GM21529 (cell line): ENCODE measurements around the gene LEFTY2.
"Not testable (repeated sequence)": the region's sequence is repeated elsewhere in the genome, so short reads cannot be mapped to it uniquely, and the experiment has no call there.

Source experiments
- ATAC-seq: cut with Tn5 transposase; IDR thresholded peaks from one replicate; pipeline ENCODE4 v1.9.1; 2021; ENCODE audit not compliant: unreplicated experiment

The LEFTY2 gene

DNA sequence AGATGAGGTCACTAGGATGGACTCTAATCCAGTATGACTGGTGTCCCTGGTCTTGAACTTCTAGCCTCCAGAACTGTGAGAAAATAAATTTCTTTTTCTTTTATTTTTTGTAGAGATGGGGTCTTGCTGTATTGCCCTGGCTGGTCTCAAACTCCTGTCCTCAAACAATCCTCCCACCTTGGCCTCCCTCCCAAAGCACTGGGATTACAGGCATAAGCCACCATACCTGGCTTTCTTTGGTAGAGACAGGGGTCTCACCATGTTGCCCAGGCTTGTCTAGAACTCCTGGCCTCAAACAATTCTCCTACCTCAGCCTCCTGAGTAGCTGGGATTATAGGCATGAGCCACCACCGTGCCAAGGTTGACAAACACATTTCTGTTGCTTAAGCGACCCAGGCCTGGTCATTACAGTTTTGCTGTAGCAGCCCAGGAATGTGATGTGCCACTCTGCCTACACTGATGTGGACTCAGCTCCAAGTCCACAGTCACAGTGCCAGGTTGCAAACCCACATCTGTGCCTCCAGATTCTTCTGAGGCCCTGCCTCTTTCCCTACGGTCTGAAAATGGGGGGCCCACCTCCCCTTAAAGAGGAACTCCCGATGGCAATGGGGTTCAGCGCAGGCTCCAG is 32.9 kb downstream of the LEFTY2 start:
- no peak for ATAC-seq

- no peak for ATAC-seq
These were observed 33.7 kb downstream of the LEFTY2 start for GRCh38 chr1:225907341-225907740.

DNA sequence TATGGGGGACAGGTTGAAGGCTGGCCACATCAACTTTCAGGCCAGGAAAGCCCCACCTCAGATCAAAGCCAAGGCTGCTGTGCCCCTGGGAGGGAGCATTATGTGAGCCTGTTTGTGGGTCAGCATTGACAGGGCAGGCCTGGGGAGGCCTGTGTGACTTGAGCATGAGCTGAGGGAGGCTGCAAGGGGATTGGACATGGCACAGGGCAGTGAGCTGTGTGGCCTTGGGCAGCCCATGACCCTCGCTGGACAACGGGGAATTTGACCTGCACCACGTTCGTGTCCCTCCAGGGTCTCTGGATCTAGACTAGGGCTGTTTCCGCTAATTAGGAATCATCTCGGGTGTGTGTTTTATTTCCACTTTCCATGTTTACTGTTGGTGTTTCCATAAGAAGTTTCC is 34.6 kb downstream of the LEFTY2 start:
- ATAC-seq = no peak

DNA sequence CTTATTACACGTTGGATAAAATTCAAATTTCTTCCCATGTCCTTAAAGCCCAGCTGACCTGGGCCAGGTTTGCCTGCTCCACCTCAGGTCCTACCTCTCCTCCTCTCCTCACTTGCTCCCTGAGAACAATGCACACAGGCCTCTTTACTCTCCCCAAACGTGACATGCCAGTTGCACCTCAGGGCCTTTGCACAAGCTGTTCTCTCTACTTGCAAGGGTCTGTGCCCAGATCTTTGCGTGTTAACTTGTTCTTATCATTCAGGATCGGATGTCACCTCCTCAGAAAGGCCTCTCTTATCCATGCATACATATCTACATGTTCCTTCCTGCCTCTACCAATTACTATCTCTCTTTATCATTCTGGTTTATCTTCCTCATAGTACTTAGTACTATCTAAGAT is 37.4 kb downstream of the LEFTY2 start:
- no peak for ATAC-seq

DNA sequence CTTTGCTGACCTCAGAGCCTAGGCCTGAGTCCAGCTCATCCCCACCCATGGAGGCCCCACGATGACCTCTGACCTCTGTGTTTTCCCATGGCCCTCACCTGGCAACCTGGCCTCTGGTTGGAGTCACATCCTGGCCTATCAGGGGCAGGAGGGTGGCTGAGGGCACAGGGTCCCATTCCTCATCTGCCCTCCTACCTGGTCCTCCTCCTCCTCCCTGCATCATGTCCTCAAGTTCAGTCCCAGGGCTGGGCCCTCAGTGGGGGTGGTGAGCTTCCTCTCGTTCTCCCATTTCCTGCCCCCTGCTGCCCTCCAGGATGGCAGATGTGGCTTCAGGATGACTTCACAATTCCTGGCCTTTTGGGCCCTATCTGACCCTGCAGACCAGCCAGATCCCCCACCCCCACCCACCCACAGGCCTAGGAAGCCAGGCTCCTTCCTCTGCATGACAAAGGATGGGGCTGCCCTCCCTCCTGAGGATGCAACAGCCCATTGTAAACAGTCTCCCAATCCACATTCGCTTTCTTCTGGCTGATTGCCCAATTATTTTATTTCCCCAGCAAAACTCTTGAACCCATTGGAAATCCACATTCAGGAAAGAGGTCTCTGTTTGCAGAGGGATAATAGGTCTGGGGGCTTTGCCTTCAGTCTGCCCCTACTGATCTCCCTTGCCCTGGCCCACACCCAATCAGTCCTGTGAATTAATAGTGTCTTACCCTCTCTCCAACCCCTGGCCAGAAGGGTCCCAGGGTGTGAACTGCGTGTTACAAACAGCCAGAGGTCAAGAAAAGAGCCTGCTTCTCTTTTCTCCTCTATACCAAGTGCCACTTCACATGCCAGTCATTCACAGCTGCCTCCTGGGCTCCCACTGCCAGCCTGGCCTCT is 41.7 kb downstream of the LEFTY2 start:
- ATAC-seq = no peak

- no peak for ATAC-seq
These were observed 43.2 kb downstream of the LEFTY2 start for GRCh38 chr1:225897595-225898514.

- peak; percentile 100 for ATAC-seq
These were observed 44.0 kb downstream of the LEFTY2 start for GRCh38 chr1:225896937-225897549.

DNA sequence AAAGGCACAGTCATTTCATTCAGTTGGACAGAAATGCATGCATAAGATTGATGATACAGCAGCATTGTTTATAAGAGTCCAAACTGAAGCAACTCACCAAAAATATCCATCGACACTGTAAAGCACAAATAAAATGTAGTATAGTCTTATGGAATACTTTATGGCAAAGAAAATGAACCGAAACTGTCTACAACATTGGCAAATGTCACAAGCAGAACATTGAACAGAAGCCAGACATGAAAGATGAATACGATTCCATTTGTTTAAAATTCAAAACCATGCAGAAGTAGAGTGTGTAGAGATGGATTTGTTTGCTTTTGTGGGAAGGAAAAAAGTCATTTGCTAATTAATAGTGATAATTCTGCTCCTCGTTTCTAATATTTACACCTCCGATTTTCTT is 44.5 kb downstream of the LEFTY2 start:
- no peak for ATAC-seq

- no peak for ATAC-seq
These were observed 48.7 kb downstream of the LEFTY2 start for GRCh38 chr1:225892307-225892706.

GRCh38 chr1:225891229-225891972 is 49.6 kb downstream of the LEFTY2 start:
- ATAC-seq = no peak

DNA sequence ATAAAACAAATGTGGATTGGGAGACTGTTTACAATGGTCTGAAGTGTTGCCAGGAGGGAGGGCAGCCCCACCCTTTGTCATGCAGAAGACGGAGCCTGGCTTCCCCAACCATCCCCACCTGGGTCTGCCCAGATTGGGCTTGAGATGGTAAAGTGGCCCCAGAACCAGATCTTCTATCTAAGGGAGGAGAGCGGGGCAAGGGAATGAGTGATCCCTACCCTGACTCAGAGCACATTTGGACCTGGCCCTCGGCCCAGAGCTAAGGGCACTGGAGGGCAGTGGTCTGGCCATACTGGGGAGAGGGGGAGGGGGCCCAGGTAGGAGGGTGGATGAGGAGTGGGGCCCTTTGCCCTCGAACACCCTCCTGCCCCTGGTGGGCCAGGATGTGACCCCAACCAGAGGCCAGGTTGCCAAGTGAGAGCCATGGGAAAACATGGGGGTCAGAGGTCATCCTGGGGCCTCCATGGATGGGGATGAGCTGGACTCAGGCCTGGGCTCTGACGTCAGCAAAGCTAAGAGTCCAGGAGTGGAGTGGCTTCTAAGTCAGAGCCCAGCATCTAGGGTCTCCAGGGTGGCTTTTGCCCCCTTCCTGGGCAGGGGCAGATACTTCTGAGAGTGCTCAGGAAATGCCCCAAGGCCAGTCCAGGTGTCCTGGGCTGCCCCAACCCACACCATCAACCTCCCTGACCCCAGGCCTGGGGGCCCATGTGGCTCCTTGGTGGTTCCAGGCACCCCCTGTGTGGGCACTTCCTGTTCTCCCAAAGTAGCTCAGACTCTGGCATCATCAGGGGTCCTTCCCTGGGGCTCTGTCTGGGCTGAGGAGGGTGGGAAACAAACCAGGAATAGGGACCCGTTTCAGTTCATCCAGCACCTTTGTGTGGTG is 50.4 kb downstream of the LEFTY2 start:
- no peak for ATAC-seq

- ATAC-seq = no peak
These were observed 51.3 kb downstream of the LEFTY2 start for GRCh38 chr1:225889743-225890142.

GRCh38 chr1:225888898-225889601 is 52.0 kb downstream of the LEFTY2 start, which contains the start of gene LEFTY1:
Gene LEFTY1 (minus strand): TSS chr1:225889146. CDS start chr1:225889066, 80 bp downstream.
- no peak for ATAC-seq

DNA sequence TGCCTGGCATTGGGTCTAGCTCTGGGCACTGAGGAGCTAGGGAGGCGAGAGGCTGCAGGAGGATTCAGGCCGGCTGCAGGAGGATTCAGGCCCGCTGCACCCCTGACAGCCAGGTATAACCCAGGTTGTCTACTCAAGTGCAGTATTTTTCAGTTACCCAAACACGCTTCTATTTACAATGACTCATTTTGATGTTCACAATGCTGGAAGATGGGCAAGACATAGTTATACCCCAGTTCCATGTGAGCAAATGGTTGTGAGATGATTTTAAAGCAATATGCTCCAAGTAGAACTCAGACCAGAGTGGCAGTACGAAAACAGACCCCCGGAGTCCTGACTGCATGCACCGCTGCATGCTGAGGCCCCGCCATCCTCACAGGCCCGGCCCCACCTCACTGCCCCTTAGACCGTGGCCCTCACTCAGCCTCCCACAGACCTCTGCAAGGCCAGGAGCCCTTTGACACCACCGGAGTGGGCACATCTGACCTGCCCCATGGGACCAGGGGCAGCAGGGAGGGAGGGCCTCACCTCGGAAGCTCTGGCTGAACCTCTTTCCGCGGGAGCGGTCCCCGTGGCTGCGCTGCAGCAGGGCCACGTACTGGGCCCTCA is 52.6 kb downstream of the LEFTY2 start:
- ATAC-seq = no peak

DNA sequence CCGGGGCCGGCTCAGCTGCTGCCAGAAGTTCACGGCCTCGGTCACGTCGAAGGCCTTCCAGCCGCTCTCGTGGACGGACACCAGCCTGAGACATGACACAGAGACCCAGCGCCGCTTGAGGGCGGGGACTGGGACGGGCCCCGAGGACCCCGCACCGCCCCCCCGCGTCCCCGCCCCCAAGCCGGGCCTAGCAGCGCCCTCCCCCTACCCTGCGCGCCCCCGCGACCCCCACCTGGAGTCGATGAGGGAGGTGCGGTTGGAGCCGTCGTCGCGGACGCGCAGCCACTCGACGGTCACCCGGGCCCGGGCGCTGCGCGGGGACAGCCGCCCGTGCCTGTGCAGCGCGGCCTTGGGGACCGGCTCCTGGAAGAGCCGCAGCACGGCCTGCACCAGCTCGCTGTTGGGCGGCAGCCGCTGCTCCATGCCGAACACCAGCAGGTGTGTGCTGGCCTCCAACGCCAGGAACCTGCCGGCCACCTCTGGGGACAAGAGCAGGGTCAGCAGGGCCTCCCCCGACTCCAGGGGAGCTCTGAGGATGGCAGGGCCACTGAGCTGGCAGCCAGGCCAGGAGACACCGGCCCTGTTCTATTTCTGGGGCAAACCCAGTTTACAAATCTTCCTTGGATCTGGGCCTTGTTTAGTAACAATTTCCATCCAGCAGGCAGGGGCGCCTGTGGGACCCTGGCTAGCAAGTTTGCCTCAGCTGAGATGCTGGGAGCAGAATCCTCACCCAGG is 53.3 kb downstream of the LEFTY2 start:
- not testable (repeated sequence) for ATAC-seq

- no peak for ATAC-seq
These were observed 54.0 kb downstream of the LEFTY2 start for GRCh38 chr1:225887030-225887314.
